K562 (cell line): Measurements from ENCODE around the gene UBL5. TPM values are rescaled to one million over a fixed set of nuclear protein-coding genes. Genes with fewer than 3 reads are reported as not detected.

Experiments used
- ARID1B ChIP-seq: fragments of 450-650 bp; IDR thresholded peaks from 2 replicates; pipeline ENCODE4 v1.6.1; 2016; ENCODE audit warnings: antibody characterized with exemption, mild to moderate bottlenecking, inconsistent platforms
- BRCA1 ChIP-seq, 2 experiments: fragments of 450-650 bp in 1 of 2; sonication (generic) in 1 of 2; formaldehyde crosslinking in 1 of 2; IDR thresholded peaks; 2 replicates each; pipeline versions ENCODE4 v1.5.0 to v1.6.1; 2017 to 2020; ENCODE audit warnings: mild to moderate bottlenecking in 1 of 2, missing genetic modification reagents in 1 of 2
- CEBPB ChIP-seq: fragments of 450-650 bp; IDR thresholded peaks from 2 replicates; pipeline ENCODE4 v1.6.1; 2016; ENCODE audit warnings: missing genetic modification characterization, missing compliant biosample characterization
- E2F3 ChIP-seq: fragments of 250-450 bp; sonication (Bioruptor Pico); IDR thresholded peaks from 2 replicates; pipeline ENCODE4 v1.4.0; 2020; ENCODE audit warnings: mild to moderate bottlenecking
- ELF1 ChIP-seq: fragments of 200-800 bp; sonication (Bioruptor generic); IDR thresholded peaks from 2 replicates; pipeline ENCODE4 v1.6.1; 2016; ENCODE audit warnings: missing genetic modification characterization, missing compliant biosample characterization
- ELF2 ChIP-seq: fragments of 250-450 bp; sonication (Bioruptor Pico); IDR thresholded peaks from 2 replicates; pipeline ENCODE4 v1.5.0; 2021; ENCODE audit warnings: mild to moderate bottlenecking
- ETV5 ChIP-seq: sonication (generic); formaldehyde crosslinking; IDR thresholded peaks from 2 replicates; pipeline ENCODE4 v1.4.0; 2020; ENCODE audit warnings: low read depth, mild to moderate bottlenecking, missing genetic modification reagents
- FOSL1 ChIP-seq: fragments of 200-800 bp; sonication (Bioruptor generic); conservative IDR thresholded peaks from 2 replicates; pipeline ENCODE4 v1.6.1; 2016; ENCODE audit warnings: missing genetic modification characterization, missing compliant biosample characterization
- FOXM1 ChIP-seq, 2 experiments: fragments of 450-650 bp in 1 of 2; sonication (generic) in 1 of 2; formaldehyde crosslinking in 1 of 2; IDR thresholded peaks; 2 replicates each; pipeline versions ENCODE4 v1.6.1 to v1.9.0; 2017 to 2022; ENCODE audit warnings: low read depth in 2 of 2, mild to moderate bottlenecking in 2 of 2, missing genetic modification reagents in 1 of 2, moderate library complexity in 1 of 2
- GTF2A2 ChIP-seq: IDR thresholded peaks from 2 replicates; pipeline ENCODE4 v1.6.1; 2016; ENCODE audit warnings: mild to moderate bottlenecking, missing genetic modification characterization, missing compliant biosample characterization
- HMG20B ChIP-seq: fragments of 250-450 bp; sonication (Bioruptor Pico); IDR thresholded peaks from 2 replicates; pipeline ENCODE4 v1.5.0; 2021; ENCODE audit warnings: mild to moderate bottlenecking
- HNRNPL ChIP-seq: fragments of 200-400 bp; formaldehyde crosslinking; IDR thresholded peaks from 2 replicates; pipeline ENCODE4 v1.6.1; 2017; ENCODE audit warnings: low read depth, mild to moderate bottlenecking, low read length
- IFI16 ChIP-seq: fragments of 250-450 bp; sonication (Bioruptor Pico); IDR thresholded peaks from 2 replicates; pipeline ENCODE4 v2.1.2; 2022; ENCODE audit warnings: mild to moderate bottlenecking, inconsistent platforms
- MCM3 ChIP-seq: fragments of 450-650 bp; IDR thresholded peaks from 2 replicates; pipeline ENCODE4 v1.6.1; 2016
- MEIS2 ChIP-seq: fragments of 450-650 bp; IDR thresholded peaks from 2 replicates; pipeline ENCODE4 v1.6.1; 2014; ENCODE audit warnings: mild to moderate bottlenecking; ENCODE audit not compliant: partially characterized antibody
- PHTF2 ChIP-seq: fragments of 250-450 bp; sonication (Bioruptor Pico); IDR thresholded peaks from 2 replicates; pipeline ENCODE4 v1.5.0; 2021; ENCODE audit warnings: mild to moderate bottlenecking
- POLR2AphosphoS2 ChIP-seq: IDR thresholded peaks from 2 replicates; pipeline ENCODE4 v1.6.1; 2012; ENCODE audit warnings: low read length, improper control_type of control experiment
- SMARCA4 ChIP-seq: fragments of 450-650 bp; IDR thresholded peaks from 2 replicates; pipeline ENCODE4 v1.6.1; 2016
- SMARCB1 ChIP-seq: IDR thresholded peaks from 2 replicates; pipeline ENCODE4 v1.6.1; 2011; ENCODE audit warnings: improper control_type of control experiment, low read depth; ENCODE audit not compliant: insufficient read length
- STAT5A ChIP-seq: IDR thresholded peaks from 2 replicates; pipeline ENCODE4 v1.6.1; 2012; ENCODE audit warnings: low read length, inconsistent platforms, borderline replicate concordance
- TBP ChIP-seq: optimal IDR thresholded peaks from 2 replicates; pipeline ENCODE3; 2011; ENCODE audit warnings: low read depth, low read length, improper control_type of control experiment
- TEAD1 ChIP-seq, 2 experiments: fragments of 450-650 bp in 1 of 2; sonication (generic) in 1 of 2; formaldehyde crosslinking; IDR thresholded peaks; 2 replicates each; pipeline versions ENCODE4 v1.4.0 to v1.8.0; 2020 to 2022; ENCODE audit warnings: mild to moderate bottlenecking in 2 of 2, missing genetic modification reagents in 1 of 2
- TRIM25 ChIP-seq: fragments of 450-650 bp; IDR thresholded peaks from 2 replicates; pipeline ENCODE4 v1.7.0; 2016; ENCODE audit warnings: borderline replicate concordance
- ZBED1 ChIP-seq: IDR thresholded peaks from 2 replicates; pipeline ENCODE4 v1.6.1; 2014
- ZBTB8A ChIP-seq: fragments of 450-650 bp; IDR thresholded peaks from 2 replicates; pipeline ENCODE4 v1.6.1; 2018; ENCODE audit warnings: mild to moderate bottlenecking, moderate library complexity; ENCODE audit not compliant: partially characterized antibody
- ZNF165 ChIP-seq: fragments of 250-450 bp; sonication (Bioruptor Pico); IDR thresholded peaks from 2 replicates; pipeline ENCODE4 v1.4.0; 2020; ENCODE audit warnings: borderline replicate concordance
- ZNF232 ChIP-seq: sonication (generic); formaldehyde crosslinking; IDR thresholded peaks from 2 replicates; pipeline ENCODE4 v1.8.0; 2022; ENCODE audit warnings: mild to moderate bottlenecking, missing genetic modification reagents
- ZNF354B ChIP-seq: fragments of 250-450 bp; sonication (Bioruptor Pico); IDR thresholded peaks from 2 replicates; pipeline ENCODE4 v1.4.0; 2020
- ZNF431 ChIP-seq: sonication (generic); formaldehyde crosslinking; IDR thresholded peaks from 2 replicates; pipeline ENCODE4 v1.8.0; 2022; ENCODE audit warnings: mild to moderate bottlenecking, missing genetic modification reagents
- ZNF75A ChIP-seq: fragments of 450-650 bp; formaldehyde crosslinking; IDR thresholded peaks from 2 replicates; pipeline ENCODE4 v1.4.0; 2020; ENCODE audit warnings: mild to moderate bottlenecking
- polyA plus RNA-seq, 8 experiments: library from polyadenylated mRNA; depleted of rRNA in 4 of 8; stranded (reverse) in 5 of 8; unstranded in 3 of 8; fragments of >200 nt; fragmentation: Nextera tagmentation in 2 of 8; fragmentation: Illumina TruSeq in 1 of 8; extraction: Ambion mirVana in 2 of 8; extraction: Trizol in 1 of 8; gene quantifications; 2 replicates each; pipeline versions ENCODE4 v1.2.1 to v1.2.3, GENCODE V29; 2011 to 2014; ENCODE audit warnings: inconsistent platforms in 1 of 8, missing spikeins in 1 of 8
- total RNA-seq, 7 experiments: library from RNA; depleted of rRNA in 6 of 7; stranded (reverse); fragments of >200 nt in 6 of 7; fragmentation: Illumina TruSeq in 2 of 7; extraction: Trizol in 2 of 7; gene quantifications; 2 replicates each; pipeline versions ENCODE4 v1.2.1 to v1.2.3, GENCODE V29; 2011 to 2021; ENCODE audit warnings: low replicate concordance in 1 of 7

The UBL5 gene
- total and polyA plus RNA-seq, 9 of the 15 experiments (the other 6 are each of a cell fraction or from before 2014, with no cell fraction given), result 410 to 1,266 (median 613) TPM

- TF ChIP-seq TRIM25 (no peak), TEAD1 (CRISPR knock-in tag; IDR thresholded peaks at IDR 0.05) (peak in 1 of 2 experiments; percentile 72; a peak in 2 of 4 replicates), MEIS2 (no peak), ETV5 (CRISPR knock-in tag) (no peak), FOXM1 (IDR thresholded peaks at IDR 0.05; ENCODE audit: low read depth) (no peak), FOXM1 (CRISPR knock-in tag; IDR thresholded peaks at IDR 0.05; ENCODE audit: low read depth) (no peak), POLR2AphosphoS2 (no peak; the same call in 1 of the 2 replicates), BRCA1 (IDR thresholded peaks at IDR 0.05) (no peak), BRCA1 (CRISPR knock-in tag; IDR thresholded peaks at IDR 0.05) (no peak), HNRNPL (no peak), ELF2 (no peak), HMG20B (CRISPR knock-in tag) (no peak), SMARCB1 (no peak), ZNF232 (CRISPR knock-in tag) (no peak), E2F3 (CRISPR knock-in tag) (no peak), ZNF75A (CRISPR knock-in tag) (no peak), SMARCA4 (peak; percentile 40; the same call in 1 of the 2 replicates), TBP (peak; percentile 77), ZNF165 (no peak), FOSL1 (tag) (no peak), CEBPB (no peak), ZNF354B (CRISPR knock-in tag) (no peak), GTF2A2 (tag) (no peak), ZBED1 (no peak), PHTF2 (CRISPR knock-in tag) (no peak), MCM3 (no peak), ELF1 (tag) (no peak), STAT5A (no peak), IFI16 (CRISPR knock-in tag) (no peak), ARID1B (no peak; the same call in 1 of the 2 replicates), ZNF431 (CRISPR knock-in tag) (no peak), ZBTB8A (no peak)
Measured at GRCh38 chr19:9785367-9786331, 42.1 kb upstream of the UBL5 start (continued).
